Esophagus squamous epithelium (tissue), 4 donors: ENCODE data around the gene THNSL1.

ENCODE experiments used
- CTCF ChIP-seq, 6 experiments: fragments of 450-650 bp in 4 of 6; fragments of 200-600 bp in 2 of 6; sonication (generic) in 2 of 6; IDR thresholded peaks; one replicate each; pipeline ENCODE4 v1.5.1; 2016 to 2019; ENCODE audit warnings: antibody characterized with exemption in 6 of 6, mild to moderate bottlenecking in 4 of 6, moderate library complexity in 4 of 6
- POLR2A ChIP-seq, 4 donors: fragments of 450-650 bp; IDR thresholded peaks; one replicate each; pipeline ENCODE4 v1.6.1; 2017; ENCODE audit warnings: antibody characterized with exemption in 4 of 4, mild to moderate bottlenecking in 4 of 4, moderate library complexity in 3 of 4

GRCh38 chr10:25017154-25017590, 760 bp downstream of the THNSL1 start:
- TF ChIP-seq CTCF (IDR thresholded peaks at IDR 0.05) (no peak), POLR2A (IDR thresholded peaks at IDR 0.05) (no peak)
